Activated naive CD8-positive, alpha-beta T cell (primary cell): ENCODE data around the gene FBXO30.

Experiments used
- H3K27ac Mint-ChIP-seq: one replicate; pipeline ENCODE4 v1.8.0; 2021; ENCODE audit warnings: mixed read lengths
- H3K27me3 Mint-ChIP-seq: one replicate; pipeline ENCODE4 v1.8.0; 2021; ENCODE audit warnings: mixed read lengths
- H3K36me3 Mint-ChIP-seq: one replicate; pipeline ENCODE4 v1.8.0; 2021; ENCODE audit warnings: mixed read lengths
- H3K4me1 Mint-ChIP-seq: one replicate; pipeline ENCODE4 v1.8.0; 2021; ENCODE audit warnings: low read depth, mixed read lengths
- H3K4me3 Mint-ChIP-seq: one replicate; pipeline ENCODE4 v1.8.0; 2021; ENCODE audit warnings: mild to moderate bottlenecking, mixed read lengths
- H3K9me3 Mint-ChIP-seq: one replicate; pipeline ENCODE4 v1.8.0; 2021; ENCODE audit warnings: low read depth, mixed read lengths

Gene FBXO30

GRCh38 chr6:145814501-145815308 lies at the start of gene FBXO30:
Gene FBXO30, minus strand, starts transcription at chr6:145814795. Its CDS starts 8,390 bp downstream, at chr6:145806405.
- Mint-ChIP-seq H3K27ac (peak within 1 kb of the TSS; percentile 90), H3K4me3 (peak within 1 kb of the TSS; percentile 93), H3K27me3 (no peaks in the 10 kb centered on the region), H3K4me1 (peaks cover 57% of the 10 kb centered on the region), H3K36me3 (peaks cover 2% of the 10 kb centered on the region), H3K9me3 (no peaks in the 10 kb centered on the region)

- no peaks in the 10 kb centered on the region for H3K27me3 Mint-ChIP-seq
- peaks cover 5% of the 10 kb centered on the region for H3K9me3 Mint-ChIP-seq
- no peak overlapping the region for H3K27ac Mint-ChIP-seq
- no peak overlapping the region for H3K4me3 Mint-ChIP-seq
- H3K4me1 Mint-ChIP-seq, result peaks cover 26% of the 10 kb centered on the region
- H3K36me3 Mint-ChIP-seq, result peaks cover 24% of the 10 kb centered on the region
These were observed 49.5 kb upstream of the FBXO30 start for GRCh38 chr6:145863988-145864616.

GRCh38 chr6:145863366-145863765 lies 48.8 kb upstream of the FBXO30 start:
- H3K9me3 Mint-ChIP-seq, result peaks cover 5% of the 10 kb centered on the region
- H3K27me3 Mint-ChIP-seq, result no peaks in the 10 kb centered on the region
- H3K4me1 Mint-ChIP-seq, result peaks cover 26% of the 10 kb centered on the region
- H3K4me3 Mint-ChIP-seq, result no peak overlapping the region
- no peak overlapping the region for H3K27ac Mint-ChIP-seq
- H3K36me3 Mint-ChIP-seq, result peaks cover 24% of the 10 kb centered on the region

GRCh38 chr6:145860562-145860961 lies 46.0 kb upstream of the FBXO30 start:
- Mint-ChIP-seq H3K27me3 (no peaks in the 10 kb centered on the region), H3K4me1 (peaks cover 7% of the 10 kb centered on the region), H3K4me3 (no peak overlapping the region), H3K9me3 (peaks cover 5% of the 10 kb centered on the region), H3K36me3 (peaks cover 33% of the 10 kb centered on the region), H3K27ac (no peak overlapping the region)

GRCh38 chr6:145850671-145851070 lies 36.1 kb upstream of the FBXO30 start:
- Mint-ChIP-seq H3K27ac (no peak overlapping the region), H3K27me3 (no peaks in the 10 kb centered on the region), H3K36me3 (peaks cover 18% of the 10 kb centered on the region), H3K4me3 (no peak overlapping the region), H3K4me1 (no peaks in the 10 kb centered on the region), H3K9me3 (no peaks in the 10 kb centered on the region)

GRCh38 chr6:145848541-145848940 lies 33.9 kb upstream of the FBXO30 start:
- no peak overlapping the region for H3K4me3 Mint-ChIP-seq
- H3K27me3 Mint-ChIP-seq, result no peaks in the 10 kb centered on the region
- no peaks in the 10 kb centered on the region for H3K9me3 Mint-ChIP-seq
- peaks cover 20% of the 10 kb centered on the region for H3K36me3 Mint-ChIP-seq
- no peak overlapping the region for H3K27ac Mint-ChIP-seq
- H3K4me1 Mint-ChIP-seq, result no peaks in the 10 kb centered on the region

- no peaks in the 10 kb centered on the region for H3K9me3 Mint-ChIP-seq
- H3K27me3 Mint-ChIP-seq, result no peaks in the 10 kb centered on the region
- H3K36me3 Mint-ChIP-seq, result peaks cover 18% of the 10 kb centered on the region
- no peak overlapping the region for H3K4me3 Mint-ChIP-seq
- H3K27ac Mint-ChIP-seq, result no peak overlapping the region
- no peaks in the 10 kb centered on the region for H3K4me1 Mint-ChIP-seq
These were observed 31.0 kb upstream of the FBXO30 start for GRCh38 chr6:145845557-145845956.

GRCh38 chr6:145844933-145845540 lies 30.4 kb upstream of the FBXO30 start:
- Mint-ChIP-seq H3K27ac (no peak overlapping the region), H3K27me3 (no peaks in the 10 kb centered on the region), H3K4me3 (no peak overlapping the region), H3K36me3 (peaks cover 15% of the 10 kb centered on the region), H3K9me3 (no peaks in the 10 kb centered on the region), H3K4me1 (no peaks in the 10 kb centered on the region)

- Mint-ChIP-seq H3K4me1 (no peaks in the 10 kb centered on the region), H3K9me3 (no peaks in the 10 kb centered on the region), H3K36me3 (peaks cover 13% of the 10 kb centered on the region), H3K27me3 (no peaks in the 10 kb centered on the region), H3K4me3 (no peak overlapping the region), H3K27ac (no peak overlapping the region)
These were observed 28.3 kb upstream of the FBXO30 start for GRCh38 chr6:145842693-145843546.

- Mint-ChIP-seq H3K4me3 (no peak overlapping the region), H3K27me3 (no peaks in the 10 kb centered on the region), H3K9me3 (no peaks in the 10 kb centered on the region), H3K4me1 (no peaks in the 10 kb centered on the region), H3K27ac (no peak overlapping the region), H3K36me3 (peaks cover 13% of the 10 kb centered on the region)
These were observed 27.1 kb upstream of the FBXO30 start for GRCh38 chr6:145841668-145842067.

- H3K36me3 Mint-ChIP-seq, result peaks cover 15% of the 10 kb centered on the region
- H3K27ac Mint-ChIP-seq, result no peak overlapping the region
- no peak overlapping the region for H3K4me3 Mint-ChIP-seq
- no peaks in the 10 kb centered on the region for H3K27me3 Mint-ChIP-seq
- peaks cover 6% of the 10 kb centered on the region for H3K4me1 Mint-ChIP-seq
- no peaks in the 10 kb centered on the region for H3K9me3 Mint-ChIP-seq
These were observed 25.1 kb upstream of the FBXO30 start for GRCh38 chr6:145839653-145840052.

GRCh38 chr6:145838305-145838704 lies 23.7 kb upstream of the FBXO30 start:
- H3K27me3 Mint-ChIP-seq, result no peaks in the 10 kb centered on the region
- H3K4me1 Mint-ChIP-seq, result peaks cover 6% of the 10 kb centered on the region
- no peak overlapping the region for H3K4me3 Mint-ChIP-seq
- H3K9me3 Mint-ChIP-seq, result no peaks in the 10 kb centered on the region
- H3K27ac Mint-ChIP-seq, result no peak overlapping the region
- H3K36me3 Mint-ChIP-seq, result peaks cover 16% of the 10 kb centered on the region

GRCh38 chr6:145836772-145837171 lies 22.2 kb upstream of the FBXO30 start:
- H3K27ac Mint-ChIP-seq, result no peak overlapping the region
- peaks cover 6% of the 10 kb centered on the region for H3K4me1 Mint-ChIP-seq
- H3K9me3 Mint-ChIP-seq, result no peaks in the 10 kb centered on the region
- peaks cover 16% of the 10 kb centered on the region for H3K36me3 Mint-ChIP-seq
- no peaks in the 10 kb centered on the region for H3K27me3 Mint-ChIP-seq
- H3K4me3 Mint-ChIP-seq, result no peak overlapping the region

- H3K27me3 Mint-ChIP-seq, result no peaks in the 10 kb centered on the region
- peaks cover 6% of the 10 kb centered on the region for H3K4me1 Mint-ChIP-seq
- H3K4me3 Mint-ChIP-seq, result no peak overlapping the region
- no peak overlapping the region for H3K27ac Mint-ChIP-seq
- no peaks in the 10 kb centered on the region for H3K9me3 Mint-ChIP-seq
- peaks cover 16% of the 10 kb centered on the region for H3K36me3 Mint-ChIP-seq
These were observed 21.6 kb upstream of the FBXO30 start for GRCh38 chr6:145836170-145836569.
